Caco-2 (cell line): ENCODE data around the gene PLEKHA5. TPM values are rescaled to one million over a fixed set of nuclear protein-coding genes. Genes with fewer than 3 reads are reported as not detected.
A peak's percentile ranks its signal among the peaks of the same experiment; 100 is the strongest.

Experiments
- BruUV-seq: library from RNA; stranded (reverse); fragments of 400-500 nt; replicated peaks from 2 replicates; lab custom pipeline; 2021; lab: Mats Ljungman, UMichigan
- CTCF ChIA-PET: fragments of 300-600 bp; sonication (Branson Sonifier 250); formaldehyde crosslinking; loops from one replicate; lab custom pipeline; 2022; ENCODE audit warnings: antibody characterized with exemption; lab: Charles Lee
- POLR2A ChIA-PET: fragments of 300-600 bp; sonication (Branson Sonifier 250); formaldehyde crosslinking; loops from one replicate; lab custom pipeline; 2022; ENCODE audit warnings: antibody characterized with exemption; lab: Charles Lee
- DNase-seq, 2 experiments: peaks; one replicate each; pipeline versions ENCODE4 v3.0.0 to v3.0.0-alpha.2; 2020 to 2022
- H3K27me3 ChIP-seq: replicated peaks from 2 replicates; pipeline ENCODE4 v1.6.0; 2011; ENCODE audit warnings: low read length; ENCODE audit not compliant: control insufficient read depth, insufficient read depth
- H3K36me3 ChIP-seq: 2 replicates; pipeline ENCODE4 v1.5.1; 2011; ENCODE audit warnings: low read length; ENCODE audit not compliant: control insufficient read depth, insufficient read depth
- H3K4me1 ChIP-seq: fragments of 250-450 bp; sonication (Bioruptor Pico); 2 replicates; pipeline ENCODE4 v1.5.1; 2020; ENCODE audit warnings: mild to moderate bottlenecking
- H3K4me3 ChIP-seq: 2 replicates; pipeline ENCODE4 v1.5.1; 2011; ENCODE audit warnings: low read depth, mild to moderate bottlenecking, control low read depth, low read length
- H3K9me3 ChIP-seq: fragments of 250-450 bp; sonication (Bioruptor Pico); 2 replicates; pipeline ENCODE4 v1.5.1; 2020; ENCODE audit warnings: mild to moderate bottlenecking, moderate library complexity
- H3K27ac Mint-ChIP-seq: one replicate; pipeline ENCODE4 v1.8.0; 2022; ENCODE audit warnings: mixed read lengths; ENCODE audit not compliant: unreplicated experiment
- H3K27me3 Mint-ChIP-seq: one replicate; pipeline ENCODE4 v1.8.0; 2022; ENCODE audit warnings: mixed read lengths; ENCODE audit not compliant: insufficient read depth, unreplicated experiment
- H3K36me3 Mint-ChIP-seq: one replicate; pipeline ENCODE4 v1.8.0; 2022; ENCODE audit warnings: mild to moderate bottlenecking, mixed read lengths; ENCODE audit not compliant: insufficient read depth, unreplicated experiment
- H3K4me1 Mint-ChIP-seq: one replicate; pipeline ENCODE4 v1.8.0; 2022; ENCODE audit warnings: low read depth, mixed read lengths; ENCODE audit not compliant: unreplicated experiment
- H3K4me3 Mint-ChIP-seq: one replicate; pipeline ENCODE4 v1.8.0; 2022; ENCODE audit warnings: mild to moderate bottlenecking, moderate library complexity, mixed read lengths; ENCODE audit not compliant: unreplicated experiment
- H3K9me3 Mint-ChIP-seq: one replicate; pipeline ENCODE4 v1.8.0; 2022; ENCODE audit warnings: mixed read lengths; ENCODE audit not compliant: unreplicated experiment
- CTCF ChIP-seq, 2 experiments: fragments of 200-600 bp in 1 of 2; IDR thresholded peaks; 1 replicate in 1 of 2; 2 replicates in 1 of 2; pipeline versions ENCODE4 v1.5.1 to v1.8.0; 2011 to 2022; ENCODE audit warnings: antibody characterized with exemption in 1 of 2, control low read depth in 1 of 2, inconsistent platforms in 1 of 2, low read depth in 1 of 2, low read length in 1 of 2, mild to moderate bottlenecking in 1 of 2, moderate library complexity in 1 of 2; ENCODE audit not compliant: insufficient read depth in 1 of 2, severe bottlenecking in 1 of 2, unreplicated experiment in 1 of 2
- intact Hi-C: fragments of 100-400 bp; cut with micrococcal nuclease; formaldehyde crosslinking; loops from one replicate; pipeline ENCODE4 v1.10.0; 2022; ENCODE audit not compliant: unreplicated experiment
- total RNA-seq: library from RNA; stranded (reverse); gene quantifications from 2 replicates; pipeline ENCODE4 v1.2.3, GENCODE V29; 2022

Gene PLEKHA5
- total RNA-seq, 1 experiment from 2014 or later = 69.1 TPM

- Histone ChIP-seq H3K4me1 (peaks cover 12% of the 10 kb centered on the region), H3K36me3 (no peaks in the 10 kb centered on the region), H3K27me3 (no peaks in the 10 kb centered on the region), H3K4me3 (no peak overlapping the region), H3K9me3 (no peaks in the 10 kb centered on the region)
- H3K4me1 Mint-ChIP-seq = peaks cover 11% of the 10 kb centered on the region
- peaks cover 10% of the 10 kb centered on the region for H3K36me3 Mint-ChIP-seq
- H3K27me3 Mint-ChIP-seq = no peaks in the 10 kb centered on the region
- intact Hi-C loops = no loop called here
- ChIA-PET POLR2A (no interaction called here), CTCF (no interaction called here)
- H3K9me3 Mint-ChIP-seq = no peaks in the 10 kb centered on the region
- no peak overlapping the region for H3K27ac Mint-ChIP-seq
- TF ChIP-seq CTCF (IDR thresholded peaks at IDR 0.05; ENCODE audit: insufficient read depth in 1 of 2, low read depth in 1 of 2, low read length in 1 of 2, severe bottlenecking in 1 of 2, unreplicated experiment in 1 of 2) = no peak
- H3K4me3 Mint-ChIP-seq = no peak overlapping the region
- BruUV-seq = no TSS peak
- no peak for DNase-seq
Measured at GRCh38 chr12:19194963-19195362, 65.4 kb downstream of the PLEKHA5 start.

GRCh38 chr12:19196959-19197630, 67.6 kb downstream of the PLEKHA5 start:
- no TSS peak for BruUV-seq
- Mint-ChIP-seq H3K4me1 (peaks cover 6% of the 10 kb centered on the region), H3K4me3 (no peak overlapping the region), H3K36me3 (peaks cover 8% of the 10 kb centered on the region), H3K9me3 (no peaks in the 10 kb centered on the region), H3K27ac (no peak overlapping the region), H3K27me3 (no peaks in the 10 kb centered on the region)
- CTCF ChIA-PET = no interaction called here
- intact Hi-C loops = no loop called here
- POLR2A ChIA-PET = no interaction called here
- Histone ChIP-seq H3K9me3 (no peaks in the 10 kb centered on the region), H3K4me1 (peaks cover 12% of the 10 kb centered on the region), H3K4me3 (no peak overlapping the region), H3K36me3 (no peaks in the 10 kb centered on the region), H3K27me3 (no peaks in the 10 kb centered on the region)
- DNase-seq = no peak
- no peak for TF ChIP-seq CTCF (IDR thresholded peaks at IDR 0.05; ENCODE audit: insufficient read depth in 1 of 2, low read depth in 1 of 2, low read length in 1 of 2, severe bottlenecking in 1 of 2, unreplicated experiment in 1 of 2)

GRCh38 chr12:19198272-19198671, 68.7 kb downstream of the PLEKHA5 start:
- Histone ChIP-seq H3K36me3 (no peaks in the 10 kb centered on the region), H3K4me3 (no peak overlapping the region), H3K4me1 (peaks cover 12% of the 10 kb centered on the region), H3K27me3 (no peaks in the 10 kb centered on the region), H3K9me3 (no peaks in the 10 kb centered on the region)
- ChIA-PET POLR2A (no interaction called here), CTCF (no interaction called here)
- intact Hi-C loops = loop anchor here (2.0 kb wide), 1 partner anchor 15 kb away; no protein-coding TSS in a partner anchor
- no peak for TF ChIP-seq CTCF (IDR thresholded peaks at IDR 0.05; ENCODE audit: insufficient read depth in 1 of 2, low read depth in 1 of 2, low read length in 1 of 2, severe bottlenecking in 1 of 2, unreplicated experiment in 1 of 2)
- no peaks in the 10 kb centered on the region for H3K27me3 Mint-ChIP-seq
- no peaks in the 10 kb centered on the region for H3K9me3 Mint-ChIP-seq
- peaks cover 10% of the 10 kb centered on the region for H3K36me3 Mint-ChIP-seq
- no peak overlapping the region for H3K27ac Mint-ChIP-seq
- H3K4me1 Mint-ChIP-seq = peaks cover 15% of the 10 kb centered on the region
- peak in 1 of 2 experiments; percentile 36 for DNase-seq
- no TSS peak for BruUV-seq
- no peak overlapping the region for H3K4me3 Mint-ChIP-seq
